ENCODE results near the gene RPP21.

GRCh38 chr6:30328397-30328796 lies 16.6 kb upstream of the RPP21 start:
- TF ChIP-seq CTCF (conservative IDR thresholded peaks at IDR 0.05; ENCODE audit: low read length) (no peak), EZH2phosphoT487 (IDR thresholded peaks at IDR 0.05; ENCODE audit: borderline replicate concordance, low read depth, low read length) (no peak)
